ENCODE results near the gene ANO1. TPM values are rescaled to one million over a fixed set of nuclear protein-coding genes. Genes with fewer than 3 reads are reported as not detected.

The ANO1 gene
- total RNA-seq, 1 donor from 2014 or later, result 0.14 TPM

DNA sequence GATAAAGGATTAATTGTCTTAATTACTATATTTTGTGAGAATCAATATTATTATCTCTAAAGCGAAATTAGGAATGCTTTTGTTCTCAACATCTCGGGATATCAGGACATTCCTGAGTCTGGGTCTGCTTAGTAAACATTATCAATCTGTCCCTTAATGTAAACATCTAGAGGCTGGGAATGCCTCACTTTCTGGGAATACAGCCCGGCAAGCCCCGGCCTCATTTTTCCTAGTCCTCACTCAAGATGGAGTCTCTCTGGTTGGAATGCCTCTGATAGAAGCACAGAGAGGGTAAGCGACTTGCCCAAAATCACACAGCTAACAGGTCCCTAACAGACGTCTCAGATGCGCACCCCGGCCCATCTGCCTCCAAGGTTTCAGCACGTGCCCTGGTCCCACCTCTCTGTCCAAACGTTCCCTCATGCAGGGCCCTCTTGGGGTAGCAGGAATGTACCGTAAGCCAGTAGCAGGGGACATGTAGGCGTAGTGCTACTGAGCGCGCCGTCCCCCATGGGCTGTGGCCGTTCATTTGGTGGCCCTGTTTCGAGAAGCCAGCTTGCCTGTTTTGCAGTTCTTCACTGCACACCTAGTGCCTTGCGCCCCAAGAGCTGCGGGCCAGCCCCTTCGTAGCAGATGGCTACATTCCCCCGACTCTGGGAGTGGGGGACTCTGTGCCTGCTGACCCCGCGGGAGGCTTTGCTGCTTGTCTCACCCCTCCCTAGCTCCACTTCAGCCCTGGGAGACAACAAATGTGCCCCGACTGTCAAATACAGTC, 62.8 kb downstream of the ANO1 start:
- no peak for TF ChIP-seq EZH2 (IDR thresholded peaks at IDR 0.05; ENCODE audit: insufficient read depth, low read length)
- TF ChIP-seq, protein P1, sequence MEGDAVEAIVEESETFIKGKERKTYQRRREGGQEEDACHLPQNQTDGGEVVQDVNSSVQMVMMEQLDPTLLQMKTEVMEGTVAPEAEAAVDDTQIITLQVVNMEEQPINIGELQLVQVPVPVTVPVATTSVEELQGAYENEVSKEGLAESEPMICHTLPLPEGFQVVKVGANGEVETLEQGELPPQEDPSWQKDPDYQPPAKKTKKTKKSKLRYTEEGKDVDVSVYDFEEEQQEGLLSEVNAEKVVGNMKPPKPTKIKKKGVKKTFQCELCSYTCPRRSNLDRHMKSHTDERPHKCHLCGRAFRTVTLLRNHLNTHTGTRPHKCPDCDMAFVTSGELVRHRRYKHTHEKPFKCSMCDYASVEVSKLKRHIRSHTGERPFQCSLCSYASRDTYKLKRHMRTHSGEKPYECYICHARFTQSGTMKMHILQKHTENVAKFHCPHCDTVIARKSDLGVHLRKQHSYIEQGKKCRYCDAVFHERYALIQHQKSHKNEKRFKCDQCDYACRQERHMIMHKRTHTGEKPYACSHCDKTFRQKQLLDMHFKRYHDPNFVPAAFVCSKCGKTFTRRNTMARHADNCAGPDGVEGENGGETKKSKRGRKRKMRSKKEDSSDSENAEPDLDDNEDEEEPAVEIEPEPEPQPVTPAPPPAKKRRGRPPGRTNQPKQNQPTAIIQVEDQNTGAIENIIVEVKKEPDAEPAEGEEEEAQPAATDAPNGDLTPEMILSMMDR (IDR thresholded peaks at IDR 0.05; ENCODE audit: insufficient read depth, low read depth, low read length), result no peak
- Mint-ChIP-seq H3K9me3 (ENCODE audit: unreplicated experiment) (no peaks in the 10 kb centered on the region), H3K27me3 (ENCODE audit: low read depth, unreplicated experiment) (peaks cover 20% of the 10 kb centered on the region), H3K36me3 (ENCODE audit: low read depth, unreplicated experiment) (no peaks in the 10 kb centered on the region), H3K4me1 (ENCODE audit: low read depth, unreplicated experiment) (peaks cover 10% of the 10 kb centered on the region), H3K4me3 (ENCODE audit: unreplicated experiment) (no peak overlapping the region), H3K27ac (ENCODE audit: unreplicated experiment) (no peak overlapping the region)
- peak overlapping the region; percentile 80 for H3K4me2 ChIP-seq (ENCODE audit: low read length)
- H3K27me3 ChIP-seq (ENCODE audit: insufficient read depth, low read length), result peaks cover 9% of the 10 kb centered on the region
- H3K36me3 ChIP-seq (ENCODE audit: insufficient read depth, low read length), result no peaks in the 10 kb centered on the region
- peak overlapping the region; percentile 67 for H2AFZ ChIP-seq (ENCODE audit: low read depth, low read length)
- DNase-seq (ENCODE audit: low read depth) (no peak), FAIRE-seq (no peak)
- no peak overlapping the region for H3K27ac ChIP-seq (ENCODE audit: low read depth, low read length)
- no peaks in the 10 kb centered on the region for H3K9me3 ChIP-seq (ENCODE audit: insufficient read depth, low read depth, low read length)
- no peaks in the 10 kb centered on the region for H4K20me1 ChIP-seq (ENCODE audit: insufficient read depth, low read length)
- H3K9ac ChIP-seq (ENCODE audit: low read length), result peak overlapping the region; percentile 59
- H3K4me3 ChIP-seq (ENCODE audit: insufficient read depth, low read depth, low read length), result peak overlapping the region; percentile 36
- H3K4me1 ChIP-seq (ENCODE audit: insufficient read depth, low read length), result peaks cover 16% of the 10 kb centered on the region
- no peaks in the 10 kb centered on the region for H3K79me2 ChIP-seq (ENCODE audit: insufficient read depth, low read length)

DNA sequence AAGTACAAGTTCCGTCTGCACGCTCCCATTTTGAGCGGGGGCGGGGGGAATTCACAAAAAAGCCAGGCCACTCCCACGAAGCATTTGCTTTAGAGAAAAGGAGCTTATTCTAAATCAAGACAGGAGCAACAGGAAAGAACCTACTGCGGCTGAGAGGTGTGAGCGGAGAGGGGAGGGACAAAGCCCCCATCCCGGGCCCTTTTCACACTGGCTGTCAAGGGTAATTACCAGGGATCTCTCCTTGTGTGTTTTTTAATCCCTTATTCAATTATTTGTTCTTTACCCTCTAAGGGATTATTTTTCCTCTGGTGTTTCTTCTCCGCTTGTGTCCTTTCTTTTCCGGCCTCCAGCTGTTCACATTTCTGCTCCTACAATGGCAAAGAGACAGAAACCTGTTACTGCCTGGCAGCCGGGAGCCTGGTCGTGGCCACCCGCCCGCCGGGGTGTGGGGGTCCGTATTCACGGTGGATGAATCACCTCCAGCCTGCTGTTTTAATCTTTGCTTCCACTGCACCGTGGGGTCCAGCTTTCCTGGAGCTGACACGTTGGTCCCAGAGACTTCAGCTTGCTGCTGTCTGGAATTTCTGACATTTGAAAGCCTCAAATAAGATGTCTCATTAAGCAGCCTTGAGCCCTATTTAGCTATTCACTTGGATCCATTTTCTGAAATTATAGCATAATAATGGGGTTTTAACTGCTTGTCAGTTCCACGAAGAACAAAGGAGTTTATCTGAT, 63.5 kb downstream of the ANO1 start:
- TF ChIP-seq EZH2 (IDR thresholded peaks at IDR 0.05; ENCODE audit: insufficient read depth, low read length), result no peak
- TF ChIP-seq, protein P1 (IDR thresholded peaks at IDR 0.05; ENCODE audit: insufficient read depth, low read depth, low read length), result no peak
- Histone ChIP-seq H3K9ac (ENCODE audit: low read length) (peak overlapping the region; percentile 59), H3K4me2 (ENCODE audit: low read length) (peak overlapping the region; percentile 80), H4K20me1 (ENCODE audit: insufficient read depth, low read length) (no peaks in the 10 kb centered on the region), H3K4me3 (ENCODE audit: insufficient read depth, low read depth, low read length) (peak overlapping the region; percentile 36), H3K9me3 (ENCODE audit: insufficient read depth, low read depth, low read length) (no peaks in the 10 kb centered on the region), H3K27me3 (ENCODE audit: insufficient read depth, low read length) (peaks cover 9% of the 10 kb centered on the region), H3K27ac (ENCODE audit: low read depth, low read length) (no peak overlapping the region), H3K4me1 (ENCODE audit: insufficient read depth, low read length) (peaks cover 16% of the 10 kb centered on the region), H3K36me3 (ENCODE audit: insufficient read depth, low read length) (no peaks in the 10 kb centered on the region), H2AFZ (ENCODE audit: low read depth, low read length) (peak overlapping the region; percentile 67), H3K79me2 (ENCODE audit: insufficient read depth, low read length) (no peaks in the 10 kb centered on the region)
- peaks cover 26% of the 10 kb centered on the region for H3K27me3 Mint-ChIP-seq (ENCODE audit: low read depth, unreplicated experiment)
- FAIRE-seq (no peak), DNase-seq (ENCODE audit: low read depth) (no peak)
- H3K9me3 Mint-ChIP-seq (ENCODE audit: unreplicated experiment), result no peaks in the 10 kb centered on the region
- H3K4me3 Mint-ChIP-seq (ENCODE audit: unreplicated experiment), result peak overlapping the region; percentile 13
- no peaks in the 10 kb centered on the region for H3K36me3 Mint-ChIP-seq (ENCODE audit: low read depth, unreplicated experiment)
- H3K4me1 Mint-ChIP-seq (ENCODE audit: low read depth, unreplicated experiment), result peaks cover 10% of the 10 kb centered on the region
- peak overlapping the region; percentile 41 for H3K27ac Mint-ChIP-seq (ENCODE audit: unreplicated experiment)
